Retina (tissue), 1 donor: Measurements from ENCODE around the gene SCN4B.

Source experiments
- DNase-seq: peaks from one replicate; pipeline ENCODE4 v3.0.0-alpha.2; 2016

Gene SCN4B

DNA sequence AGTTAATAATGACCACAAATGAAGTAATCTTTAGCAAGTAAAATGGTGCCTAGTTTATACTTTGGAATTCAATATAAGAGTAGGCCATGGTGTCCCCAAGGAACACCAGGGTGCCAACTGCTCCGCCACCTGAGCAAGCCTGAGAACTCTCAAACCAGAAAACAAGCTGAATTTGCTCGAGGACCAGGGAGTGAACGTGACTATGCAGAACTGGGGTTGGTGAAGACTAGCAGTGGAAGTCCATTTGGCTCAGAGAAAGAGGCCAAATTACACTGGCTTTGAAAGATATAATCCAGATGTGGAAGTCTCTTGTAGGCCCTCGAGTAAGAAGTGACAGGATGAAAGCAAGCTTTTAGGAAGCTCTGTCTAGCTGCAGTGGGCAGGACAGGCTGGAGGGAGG lies 57.1 kb downstream of the SCN4B start:
- DNase-seq, result no peak

DNA sequence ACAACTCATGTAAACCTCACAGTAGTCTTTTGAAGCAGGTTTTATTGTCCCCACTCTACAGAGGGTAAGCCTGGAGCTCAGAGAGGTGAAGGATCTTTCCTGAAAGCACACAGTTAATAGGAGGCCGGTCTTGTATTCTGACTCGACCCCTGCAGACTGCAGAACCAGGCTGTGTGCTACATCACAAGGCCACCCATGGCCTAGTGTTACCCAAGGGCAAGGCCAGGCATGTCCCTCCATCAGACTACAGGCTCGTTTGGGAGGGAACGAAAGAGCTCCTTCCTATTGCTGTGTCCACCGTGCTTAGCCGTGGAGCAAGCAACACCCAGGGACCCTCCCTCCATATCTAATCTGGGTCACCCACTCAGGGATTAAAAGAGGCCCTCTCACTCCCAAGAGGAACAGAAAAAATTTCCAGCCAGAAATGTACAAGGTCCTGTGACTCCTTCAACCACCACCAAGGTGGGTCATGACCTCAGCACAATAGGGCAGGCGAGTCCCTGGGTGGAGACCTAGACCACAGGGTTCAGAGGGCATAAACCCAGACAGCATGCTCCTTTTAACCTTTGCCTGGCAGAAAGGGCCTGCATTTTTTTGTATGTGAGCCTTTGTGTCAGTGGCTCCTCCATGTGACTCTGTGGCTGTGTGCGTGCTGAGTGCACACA lies 59.6 kb downstream of the SCN4B start:
- no peak for DNase-seq

- no peak for DNase-seq
Measured at GRCh38 chr11:118091690-118092089, 60.9 kb downstream of the SCN4B start.

- DNase-seq, result no peak
Measured at GRCh38 chr11:118090545-118091162, 62.0 kb downstream of the SCN4B start.

GRCh38 chr11:118088531-118088930 lies 64.1 kb downstream of the SCN4B start:
- DNase-seq, result no peak

- DNase-seq, result no peak
Measured at GRCh38 chr11:118087931-118088330, 64.7 kb downstream of the SCN4B start.

GRCh38 chr11:118086913-118087768 lies 65.5 kb downstream of the SCN4B start, which contains the start of gene SMIM35:
TSS of gene SMIM35 (minus strand) at chr11:118086963. CDS start at chr11:118086757, 206 bp downstream.
- DNase-seq, result no peak

DNA sequence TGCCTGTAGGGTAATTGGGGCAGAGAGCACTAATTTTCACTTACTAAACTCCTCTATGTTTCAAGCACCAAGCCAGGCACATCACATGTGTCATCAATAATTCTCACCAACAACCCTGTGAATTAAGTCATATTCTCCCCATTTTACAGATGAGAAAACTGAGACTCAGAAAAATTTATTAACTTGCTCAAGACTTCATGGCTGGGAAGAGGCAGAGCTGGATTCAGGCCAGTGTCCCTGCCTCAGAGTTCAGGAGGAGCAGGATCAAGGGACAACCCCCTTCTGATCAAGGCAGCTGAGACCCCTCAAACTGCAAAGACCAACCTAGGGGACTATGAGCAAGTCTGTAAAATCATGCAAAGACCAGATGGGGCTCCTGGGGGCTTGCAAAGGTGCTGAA lies 68.0 kb downstream of the SCN4B start:
- no peak for DNase-seq

DNA sequence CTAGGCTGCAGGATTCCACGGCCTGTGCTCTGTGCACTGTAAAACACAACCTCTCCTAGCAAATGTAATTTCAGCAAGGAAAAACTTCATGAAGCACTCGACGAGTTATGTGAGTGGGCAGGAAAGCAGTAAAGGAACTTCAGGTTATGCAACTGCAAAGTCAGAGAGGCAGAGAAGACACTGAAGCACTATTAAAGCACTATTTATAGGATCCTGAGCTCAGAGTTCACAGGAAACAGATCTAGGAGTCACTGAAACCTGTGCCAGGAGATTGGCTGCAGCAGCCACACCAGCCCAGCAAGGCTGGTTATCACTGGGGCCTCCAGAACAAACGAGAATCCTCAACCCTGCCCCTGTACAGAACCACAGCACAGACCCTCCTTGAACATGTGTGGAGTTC lies 68.4 kb downstream of the SCN4B start:
- DNase-seq, result no peak
